Erythroblast (primary cell): ENCODE data around the gene LSM11.

Experiments used
- GATA1 ChIP-seq: IDR thresholded peaks from 2 replicates; pipeline ENCODE4 v1.6.1; 2011; ENCODE audit warnings: low read depth, mild to moderate bottlenecking, control low read depth, low read length, moderate library complexity
- POLR2A ChIP-seq: IDR thresholded peaks from 2 replicates; pipeline ENCODE4 v1.6.1; 2011; ENCODE audit warnings: mild to moderate bottlenecking, low read length

DNA sequence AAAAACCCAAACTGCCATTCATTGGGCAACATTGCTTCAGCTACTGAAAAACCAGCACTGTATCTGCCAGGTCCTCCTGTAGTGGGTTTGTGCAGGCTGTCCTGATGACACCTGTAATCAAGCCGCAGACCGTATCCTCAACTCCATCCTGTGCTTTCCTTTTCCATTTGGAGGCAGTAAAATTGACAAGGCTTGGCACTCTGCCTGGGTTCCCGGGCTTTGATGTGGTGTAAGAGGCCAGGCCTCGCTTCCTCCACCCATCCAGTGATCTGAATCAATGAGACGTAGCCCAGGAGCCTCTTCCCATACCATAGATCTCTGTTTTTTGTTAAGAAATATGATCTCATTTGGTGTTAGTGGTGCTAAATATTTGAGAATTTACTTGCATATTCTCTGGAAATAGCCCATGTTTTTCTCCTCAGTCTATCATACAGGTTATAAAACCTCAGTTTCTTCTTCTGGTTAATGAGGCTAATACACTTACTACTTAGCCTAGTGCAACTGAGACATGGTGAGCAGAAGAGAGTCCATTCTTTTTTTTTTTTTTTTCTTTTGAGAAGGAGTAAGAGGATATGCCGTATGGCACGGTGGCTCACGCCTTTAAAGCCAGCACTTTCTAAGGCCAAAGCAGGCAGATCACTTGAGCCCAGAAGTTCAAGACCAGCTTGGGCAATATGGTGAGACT lies 34.8 kb downstream of the LSM11 start:
- TF ChIP-seq GATA1 (no peak), POLR2A (no peak)
